ENCODE results near the gene SYNC. TPM values are rescaled to one million over a fixed set of nuclear protein-coding genes. Genes with fewer than 3 reads are reported as not detected.

Gene SYNC
- total and polyA plus RNA-seq, 2 experiments from 2014 or later = 60.5 to 103 TPM

DNA sequence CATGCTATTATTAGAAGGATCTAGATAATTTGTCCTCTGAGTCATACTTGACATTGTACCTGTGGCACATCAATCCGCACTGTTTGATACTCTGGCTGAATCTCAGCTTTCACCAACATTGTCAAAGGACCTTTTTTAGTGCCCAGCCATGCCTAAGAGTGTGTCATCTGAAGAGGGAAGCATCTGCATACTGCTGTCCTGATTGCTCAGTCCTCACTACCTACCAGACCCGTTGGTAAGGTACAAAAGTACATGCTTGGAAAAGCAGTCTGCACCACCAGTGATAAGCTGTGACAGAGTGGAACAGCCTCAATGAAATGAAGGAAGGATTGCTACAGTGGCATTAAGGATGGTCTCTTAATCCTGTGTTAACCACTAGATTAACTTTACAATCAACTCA lies 17.1 kb downstream of the SYNC start:
- Histone ChIP-seq H3K36me3 (ENCODE audit: low read depth) (peaks cover 54% of the 10 kb centered on the region), H4K20me1 (ENCODE audit: insufficient read depth) (no peaks in the 10 kb centered on the region), H3K4me2 (ENCODE audit: unreplicated experiment) (no peak overlapping the region), H3K27me3 (replicated peaks; ENCODE audit: insufficient read depth) (no peaks in the 10 kb centered on the region), H3K27ac (peak overlapping the region; percentile 42; the same call in 1 of the 2 replicates), H3F3A (ENCODE audit: insufficient read depth) (peaks cover 60% of the 10 kb centered on the region), H3K9me3 (ENCODE audit: low read depth) (no peaks in the 10 kb centered on the region), H3K4me1 (ENCODE audit: insufficient read depth) (peaks cover 22% of the 10 kb centered on the region), H3K4me3 (no peak overlapping the region), H3K9ac (no peak overlapping the region), H2AFZ (no peak overlapping the region), H3K79me2 (ENCODE audit: insufficient read depth) (peaks cover 53% of the 10 kb centered on the region), H3K9me2 (ENCODE audit: insufficient read depth) (no peaks in the 10 kb centered on the region)
- no peak for DNase-seq
- in situ Hi-C loops (cut with MboI) = no loop called here
- no peak for TF ChIP-seq EZH2phosphoT487 (IDR thresholded peaks at IDR 0.05; ENCODE audit: insufficient read depth, low read depth)
- TF ChIP-seq EZH2 (IDR thresholded peaks at IDR 0.05; ENCODE audit: insufficient read depth, poor library complexity, severe bottlenecking) = no peak
- 93 to 95% methylated on average over 2 of the region's 2 CpGs for WGBS, 2 experiments (ENCODE audit: low coverage in 1 of 2, low lambda C conversion rate in 2 of 2, missing lambda C conversion rate in 2 of 2)

DNA sequence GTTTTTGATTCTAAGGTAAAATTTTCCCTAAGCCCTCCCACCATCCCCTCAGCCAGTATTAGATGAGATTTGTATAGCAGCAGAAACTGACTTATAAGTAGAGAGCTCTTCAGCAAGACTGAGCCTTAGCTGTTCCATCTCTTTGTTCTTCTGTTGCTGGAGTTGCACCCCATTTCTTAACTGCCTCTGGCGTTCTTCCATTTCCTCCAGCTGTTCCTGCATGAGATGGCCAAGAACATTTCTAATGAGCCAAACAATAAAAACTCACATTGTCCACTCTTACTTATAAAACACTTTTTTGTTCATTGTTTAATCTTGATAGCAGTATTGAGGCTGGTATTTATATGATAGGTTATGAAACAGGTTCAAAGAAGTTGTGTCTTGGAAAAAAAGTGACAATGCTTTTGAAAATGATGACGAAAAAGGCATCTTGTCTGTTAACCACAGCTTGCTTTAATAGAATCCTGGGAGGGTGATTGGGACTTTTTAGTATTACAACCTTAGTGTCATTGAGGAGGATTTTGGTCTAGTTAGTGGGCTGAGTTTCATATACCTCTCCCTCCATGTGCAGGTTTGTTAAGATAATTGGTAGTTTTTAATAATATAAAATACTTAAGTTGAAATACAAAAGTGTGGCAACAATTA lies 18.3 kb downstream of the SYNC start:
- no peak overlapping the region for H3K4me2 ChIP-seq (ENCODE audit: unreplicated experiment)
- peaks cover 66% of the 10 kb centered on the region for H3K36me3 ChIP-seq (ENCODE audit: low read depth)
- 16 to 17% methylated on average over 2 of the region's 2 CpGs for WGBS, 2 experiments (ENCODE audit: low coverage in 1 of 2, low lambda C conversion rate in 2 of 2, missing lambda C conversion rate in 2 of 2)
- H4K20me1 ChIP-seq (ENCODE audit: insufficient read depth) = no peaks in the 10 kb centered on the region
- H3K9me2 ChIP-seq (ENCODE audit: insufficient read depth) = no peaks in the 10 kb centered on the region
- H3K27ac ChIP-seq = peak overlapping the region; percentile 42
- DNase-seq = peak; percentile 64
- H3K4me3 ChIP-seq = no peak overlapping the region
- peaks cover 69% of the 10 kb centered on the region for H3F3A ChIP-seq (ENCODE audit: insufficient read depth)
- H3K9me3 ChIP-seq (ENCODE audit: low read depth) = no peaks in the 10 kb centered on the region
- in situ Hi-C loops (cut with MboI) = no loop called here
- no peaks in the 10 kb centered on the region for H3K27me3 ChIP-seq (replicated peaks; ENCODE audit: insufficient read depth)
- H3K9ac ChIP-seq = 0 out of 2 replicates have a peak overlapping the region, but pooled peaks have one; percentile 6
- TF ChIP-seq EZH2phosphoT487 (IDR thresholded peaks at IDR 0.05; ENCODE audit: insufficient read depth, low read depth) = no peak
- no peak for TF ChIP-seq EZH2 (IDR thresholded peaks at IDR 0.05; ENCODE audit: insufficient read depth, poor library complexity, severe bottlenecking)
- peaks cover 20% of the 10 kb centered on the region for H3K4me1 ChIP-seq (ENCODE audit: insufficient read depth)
- peaks cover 41% of the 10 kb centered on the region for H3K79me2 ChIP-seq (ENCODE audit: insufficient read depth)
- H2AFZ ChIP-seq = no peak overlapping the region

DNA sequence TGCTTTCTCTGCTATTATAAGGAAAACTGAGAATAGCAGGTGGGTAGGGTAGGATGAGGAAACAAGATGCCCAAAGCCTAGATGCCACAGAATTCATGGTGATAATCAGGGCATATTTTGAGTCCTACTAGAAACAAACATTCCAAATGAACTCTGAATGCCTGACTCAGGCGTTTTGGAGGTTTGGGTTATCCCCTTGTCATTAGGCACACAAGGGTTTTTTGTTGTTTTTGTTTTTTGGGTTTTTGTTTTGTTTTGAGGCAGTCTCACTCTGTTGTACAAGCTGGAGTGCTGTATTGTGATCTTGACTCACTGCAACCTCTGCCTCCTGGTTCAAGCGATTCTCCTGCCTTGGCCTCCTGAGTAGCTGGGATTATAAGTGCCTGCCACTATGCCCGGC lies 19.2 kb downstream of the SYNC start:
- TF ChIP-seq EZH2 (IDR thresholded peaks at IDR 0.05; ENCODE audit: insufficient read depth, poor library complexity, severe bottlenecking) (no peak), EZH2phosphoT487 (IDR thresholded peaks at IDR 0.05; ENCODE audit: insufficient read depth, low read depth) (no peak)
- Histone ChIP-seq H3K36me3 (ENCODE audit: low read depth) (peaks cover 67% of the 10 kb centered on the region), H3K9me3 (ENCODE audit: low read depth) (no peaks in the 10 kb centered on the region), H3K4me3 (no peak overlapping the region), H3K4me1 (ENCODE audit: insufficient read depth) (peaks cover 19% of the 10 kb centered on the region), H2AFZ (no peak overlapping the region), H4K20me1 (ENCODE audit: insufficient read depth) (no peaks in the 10 kb centered on the region), H3K79me2 (ENCODE audit: insufficient read depth) (peaks cover 34% of the 10 kb centered on the region), H3K9me2 (ENCODE audit: insufficient read depth) (no peaks in the 10 kb centered on the region), H3K27ac (0 out of 2 replicates have a peak overlapping the region, but pooled peaks have one; percentile 42), H3K9ac (no peak overlapping the region), H3K4me2 (ENCODE audit: unreplicated experiment) (no peak overlapping the region), H3F3A (ENCODE audit: insufficient read depth) (peaks cover 76% of the 10 kb centered on the region), H3K27me3 (replicated peaks; ENCODE audit: insufficient read depth) (no peaks in the 10 kb centered on the region)
- WGBS, 2 experiments (ENCODE audit: low coverage in 1 of 2, low lambda C conversion rate in 2 of 2, missing lambda C conversion rate in 2 of 2) = 79 to 86% methylated on average over 3 of the region's 3 CpGs
- in situ Hi-C loops (cut with MboI) = no loop called here
- DNase-seq = no peak

GRCh38 chr1:32681999-32682398 lies 20.6 kb downstream of the SYNC start:
- Histone ChIP-seq H3K4me3 (no peak overlapping the region), H3F3A (ENCODE audit: insufficient read depth) (peaks cover 76% of the 10 kb centered on the region), H3K27me3 (replicated peaks; ENCODE audit: insufficient read depth) (no peaks in the 10 kb centered on the region), H3K4me2 (ENCODE audit: unreplicated experiment) (no peak overlapping the region), H4K20me1 (ENCODE audit: insufficient read depth) (no peaks in the 10 kb centered on the region), H3K9me2 (ENCODE audit: insufficient read depth) (no peaks in the 10 kb centered on the region), H3K79me2 (ENCODE audit: insufficient read depth) (peaks cover 22% of the 10 kb centered on the region), H3K9me3 (ENCODE audit: low read depth) (no peaks in the 10 kb centered on the region), H3K4me1 (ENCODE audit: insufficient read depth) (peaks cover 12% of the 10 kb centered on the region), H3K27ac (no peak overlapping the region), H3K9ac (no peak overlapping the region), H2AFZ (no peak overlapping the region), H3K36me3 (ENCODE audit: low read depth) (peaks cover 69% of the 10 kb centered on the region)
- in situ Hi-C loops (cut with MboI) = no loop called here
- no peak for DNase-seq
- WGBS, 2 experiments (ENCODE audit: low coverage in 1 of 2, low lambda C conversion rate in 2 of 2, missing lambda C conversion rate in 2 of 2) = 84 to 85% methylated on average over 3 of the region's 3 CpGs
- TF ChIP-seq EZH2 (IDR thresholded peaks at IDR 0.05; ENCODE audit: insufficient read depth, poor library complexity, severe bottlenecking) (no peak), EZH2phosphoT487 (IDR thresholded peaks at IDR 0.05; ENCODE audit: insufficient read depth, low read depth) (no peak)
